H1 (cell line): ENCODE results near the gene LCLAT1. TPM values are rescaled to one million over a fixed set of nuclear protein-coding genes. Genes with fewer than 3 reads are reported as not detected.

Source experiments
- ATF2 ChIP-seq: IDR thresholded peaks from 2 replicates; pipeline ENCODE4 v1.6.1; 2012; ENCODE audit warnings: low read length, inconsistent platforms
- CBX8 ChIP-seq: fragments of 300-800, 300-1000 bp; sonication (generic); IDR thresholded peaks from 2 replicates; pipeline ENCODE4 v1.7.1; 2016; ENCODE audit warnings: low read depth, low read length, borderline replicate concordance
- GTF2F1 ChIP-seq: IDR thresholded peaks from 2 replicates; pipeline ENCODE4 v1.6.1; 2012; ENCODE audit warnings: low read depth, low read length, improper control_type of control experiment, borderline replicate concordance
- POU5F1 ChIP-seq: IDR thresholded peaks from 2 replicates; pipeline ENCODE4 v1.6.1; 2011; ENCODE audit warnings: low read depth, mild to moderate bottlenecking, low read length, moderate library complexity
- RNF2 ChIP-seq: fragments of 200-900, 300-1000 bp; sonication (generic); IDR thresholded peaks from 2 replicates; pipeline ENCODE4 v1.7.1; 2016; ENCODE audit warnings: borderline replicate concordance, low read depth, mild to moderate bottlenecking, antibody characterized with exemption, low read length; ENCODE audit not compliant: poor library complexity, severe bottlenecking; ENCODE audit errors: missing control alignments
- RXRA ChIP-seq: IDR thresholded peaks from 2 replicates; pipeline ENCODE4 v1.6.1; 2011; ENCODE audit warnings: low read depth, mild to moderate bottlenecking, low read length, moderate library complexity; ENCODE audit not compliant: insufficient read depth
- polyA plus RNA-seq, 7 experiments: library from polyadenylated mRNA; depleted of rRNA in 3 of 7; stranded (reverse) in 5 of 7; unstranded in 2 of 7; fragments of >200 nt in 5 of 7; fragments of 200-250 nt in 2 of 7; gene quantifications; 1 replicate in 5 of 7; 2 replicates in 1 of 7; 4 replicates in 1 of 7; pipeline versions ENCODE4 v1.2.1 to v1.2.3, GENCODE V29; 2011 to 2013; ENCODE audit warnings: missing spikeins in 2 of 7, mixed read lengths in 2 of 7
- total RNA-seq: library from RNA; stranded (reverse); fragmentation: NEBNext Ultra II Directional; extraction: Animal tissue kit (Norgen Biotek cat#: 25700); gene quantifications from 2 replicates; pipeline ENCODE4 v1.2.1, GENCODE V29; 2021

The LCLAT1 gene
- total and polyA plus RNA-seq, 2 of the 8 experiments (the other 6 are each of a cell fraction or from before 2014, with no cell fraction given) = 7.6 to 22.0 TPM

DNA sequence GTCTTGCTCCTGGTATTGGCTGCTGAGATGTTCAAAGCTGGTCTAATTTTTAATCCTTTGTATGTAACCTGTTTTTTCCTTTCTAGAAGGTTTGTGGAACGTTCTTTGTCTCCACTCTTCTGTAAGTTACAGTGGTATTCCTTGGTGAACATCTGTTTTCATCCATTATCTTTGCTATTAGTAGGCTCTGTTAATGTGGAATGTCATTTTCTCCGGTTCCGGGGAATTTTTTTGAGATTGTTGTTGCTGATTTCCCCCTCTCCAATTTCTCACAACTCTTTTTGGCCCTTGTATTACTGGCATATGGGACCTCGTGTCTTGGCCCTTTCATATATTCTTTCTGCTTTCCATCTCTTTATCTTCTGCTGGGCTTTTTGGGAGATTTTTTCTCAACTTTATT lies 63.4 kb downstream of the LCLAT1 start (continued):
- no peak for TF ChIP-seq RXRA
- TF ChIP-seq RNF2 = no peak
- no peak for TF ChIP-seq POU5F1
- no peak for TF ChIP-seq CBX8
- TF ChIP-seq ATF2 = no peak
- TF ChIP-seq GTF2F1 = no peak
